Uterus (tissue), 4 donors: ENCODE data around the gene PCBP2. TPM values are rescaled to one million over a fixed set of nuclear protein-coding genes. Genes with fewer than 3 reads are reported as not detected.
"Not testable (repeated sequence)": the region's sequence is repeated elsewhere in the genome, so short reads cannot be mapped to it uniquely, and the experiment has no call there.

Experiments
- DNase-seq, 2 donors: peaks; one replicate each; pipeline ENCODE4 v3.0.0-alpha.2; 2019 to 2020
- H3K27ac ChIP-seq, 2 donors: fragments of 200-600 bp; sonication (generic); 1 replicate in 1 of 2; 2 replicates in 1 of 2; pipeline ENCODE4 v1.5.1; 2016 to 2018
- H3K27me3 ChIP-seq, 2 donors: fragments of 200-600 bp; sonication (generic); one replicate each; pipeline ENCODE4 v1.5.1; 2018 to 2019; ENCODE audit warnings: control low read depth in 1 of 2
- H3K36me3 ChIP-seq, 2 donors: fragments of 200-600 bp; sonication (generic); one replicate each; pipeline ENCODE4 v1.5.1; 2019; ENCODE audit warnings: control low read depth in 1 of 2
- H3K4me1 ChIP-seq, 2 donors: fragments of 200-600 bp; sonication (generic); one replicate each; pipeline ENCODE4 v1.5.1; 2018 to 2019; ENCODE audit warnings: control low read depth in 1 of 2
- H3K4me3 ChIP-seq, 2 donors: fragments of 200-600 bp; sonication (generic); 1 replicate in 1 of 2; 2 replicates in 1 of 2; pipeline ENCODE4 v1.5.1; 2018 to 2019; ENCODE audit warnings: mild to moderate bottlenecking in 1 of 2
- H3K9me3 ChIP-seq, 2 donors: fragments of 200-600 bp; sonication (generic); one replicate each; pipeline ENCODE4 v1.5.1; 2019; ENCODE audit warnings: control low read depth in 1 of 2
- CTCF ChIP-seq, 4 experiments: fragments of 200-600 bp in 2 of 4; fragments of 450-650 bp in 2 of 4; sonication (generic) in 2 of 4; IDR thresholded peaks; one replicate each; pipeline ENCODE4 v1.5.1; 2016 to 2019; ENCODE audit warnings: antibody characterized with exemption in 4 of 4, mild to moderate bottlenecking in 2 of 4, moderate library complexity in 1 of 4
- POLR2A ChIP-seq, 2 donors: fragments of 450-650 bp; IDR thresholded peaks; one replicate each; pipeline ENCODE4 v1.6.1; 2016; ENCODE audit warnings: antibody characterized with exemption in 2 of 2, mild to moderate bottlenecking in 1 of 2, moderate library complexity in 1 of 2
- intact Hi-C: fragments of 100-400 bp; cut with DNase I; formaldehyde crosslinking; loops from one replicate; pipeline ENCODE4 v1.15.1; 2023; ENCODE audit warnings: low total_unique reads
- total RNA-seq, 4 donors: library from RNA; depleted of rRNA in 3 of 4; stranded (reverse); fragments of >200 nt in 3 of 4; gene quantifications; one replicate each; pipeline versions ENCODE4 v1.1.0 to v1.2.4, GENCODE V29; 2014 to 2023
- donor health status: DM: yes; HTN: yes; CAD: no.

Gene PCBP2
- total RNA-seq, 4 donors from 2014 or later, result 364 to 929 (median 383) TPM

GRCh38 chr12:53443955-53444354, 7.9 kb upstream of the PCBP2 start:
- Histone ChIP-seq H3K4me1 (peaks cover 0 to 6% of the 10 kb centered on the region in 2 donors), H3K36me3 (no peaks in the 10 kb centered on the region), H3K27me3 (no peaks in the 10 kb centered on the region), H3K4me3 (no peak overlapping the region), H3K9me3 (no peaks in the 10 kb centered on the region), H3K27ac (no peak overlapping the region)
- intact Hi-C loops, result no loop called here
- TF ChIP-seq CTCF (IDR thresholded peaks at IDR 0.05) (no peak), POLR2A (IDR thresholded peaks at IDR 0.05) (no peak)
- DNase-seq, result no peak

- H3K9me3 ChIP-seq, H3K36me3 ChIP-seq, H3K27ac ChIP-seq, H3K4me1 ChIP-seq, DNase-seq, H3K27me3 ChIP-seq, intact Hi-C loops, H3K4me3 ChIP-seq: not testable (repeated sequence)
These were observed 7.1 kb upstream of the PCBP2 start for GRCh38 chr12:53444593-53445325.

DNA sequence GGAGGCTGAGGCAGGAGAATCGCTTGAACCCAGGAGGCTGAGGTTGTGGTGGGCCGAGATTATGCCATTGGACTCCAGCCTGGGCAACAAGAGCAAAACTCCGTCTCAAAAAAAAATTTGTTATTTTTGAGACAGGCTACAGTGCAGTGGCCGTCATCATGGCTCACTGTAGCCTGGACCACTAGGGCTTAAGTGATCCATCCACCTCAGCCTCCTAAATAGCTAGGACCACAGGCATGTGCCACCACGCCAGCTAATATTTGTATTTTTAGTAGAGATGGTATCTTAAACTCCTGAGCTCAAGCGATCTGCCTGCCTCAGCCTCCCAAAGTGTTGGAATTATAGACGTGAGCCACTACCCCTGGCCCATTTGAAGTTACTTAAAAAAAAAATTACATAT, 966 bp upstream of the PCBP2 start:
- Histone ChIP-seq H3K27me3 (no peaks in the 10 kb centered on the region), H3K4me1 (peaks cover 4 to 12% of the 10 kb centered on the region in 2 donors), H3K4me3 (no peak overlapping the region), H3K36me3 (no peaks in the 10 kb centered on the region), H3K9me3 (no peaks in the 10 kb centered on the region), H3K27ac (no peak overlapping the region)
- intact Hi-C loops, result loop anchor here (10.0 kb wide), 1 partner anchor 54 kb away; the partner anchor contains the start of genes NPFF and TARBP2
- TF ChIP-seq CTCF (IDR thresholded peaks at IDR 0.05), result no peak
- TF ChIP-seq POLR2A (IDR thresholded peaks at IDR 0.05), result no peak
- no peak for DNase-seq

- DNase-seq, result peak; percentile 87 to 89
- no peaks in the 10 kb centered on the region for H3K36me3 ChIP-seq
- TF ChIP-seq CTCF (IDR thresholded peaks at IDR 0.05) (peak in 2 of 4 experiments; percentile 41 to 53), POLR2A (IDR thresholded peaks at IDR 0.05) (peak in 1 of 2 donors; percentile 21)
- H3K27ac ChIP-seq, result peak overlapping the region; percentile 94 to 98
- no peaks in the 10 kb centered on the region for H3K9me3 ChIP-seq
- H3K27me3 ChIP-seq, result no peaks in the 10 kb centered on the region
- H3K4me1 ChIP-seq, result peaks cover 4 to 12% of the 10 kb centered on the region in 2 donors
- H3K4me3 ChIP-seq, result peak overlapping the region; percentile 61 to 80
- intact Hi-C loops, result loop anchor here (10.0 kb wide), 1 partner anchor 52 kb away; the partner anchor contains the start of genes NPFF and TARBP2
These were observed 516 bp downstream of the PCBP2 start for GRCh38 chr12:53452159-53453077.

GRCh38 chr12:53453953-53454640, 2.2 kb downstream of the PCBP2 start:
- Histone ChIP-seq H3K27me3 (no peaks in the 10 kb centered on the region), H3K36me3 (no peaks in the 10 kb centered on the region), H3K4me3 (peak overlapping the region in 1 of 2 donors; percentile 61), H3K4me1 (peaks cover 4 to 12% of the 10 kb centered on the region in 2 donors), H3K27ac (peak overlapping the region in 1 of 2 donors; percentile 98), H3K9me3 (no peaks in the 10 kb centered on the region)
- DNase-seq, result no peak
- no peak for TF ChIP-seq CTCF (IDR thresholded peaks at IDR 0.05)
- no peak for TF ChIP-seq POLR2A (IDR thresholded peaks at IDR 0.05)
- intact Hi-C loops, result loop anchor here (10.0 kb wide), 1 partner anchor 51 kb away; the partner anchor contains the start of genes NPFF and TARBP2
